ENCODE results near the gene ATOH8. TPM values are rescaled to one million over a fixed set of nuclear protein-coding genes. Genes with fewer than 3 reads are reported as not detected.

The ATOH8 gene
- polyA plus RNA-seq, 2 of the 4 experiments (the other 2 are of a cell fraction), result 1.8 to 20.0 TPM

DNA sequence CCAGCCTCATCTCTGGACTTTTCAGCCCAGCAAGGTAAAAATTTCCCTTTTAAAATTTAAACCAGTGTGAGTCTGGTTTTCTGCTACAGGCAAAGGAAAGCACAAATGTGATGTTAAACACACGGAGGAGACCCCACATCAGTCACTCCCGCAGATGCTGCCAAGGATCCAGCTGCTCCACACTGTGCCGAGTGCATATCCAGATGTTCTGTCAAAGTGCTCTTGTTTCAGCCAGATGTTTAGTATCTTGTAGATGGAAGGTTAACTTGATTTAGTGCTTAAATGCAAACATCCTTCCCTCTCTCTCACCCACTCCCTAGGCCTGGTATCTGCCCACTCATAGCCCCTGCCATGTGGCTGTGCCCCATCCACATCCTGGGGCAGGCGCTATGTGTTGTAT lies 15.8 kb upstream of the ATOH8 start:
- ATAC-seq (no peak), DNase-seq (ENCODE audit: low read depth in 1 of 2, low spot score in 1 of 2) (no peak), FAIRE-seq (no peak)
- CTCF ChIA-PET, result interaction anchor here (0.7 to 63.0 kb wide), 7 partner anchors 9 to 78 kb away, joined by 3 to 1675 read pairs (median 6); partner anchors contain the start of gene ATOH8
- peaks cover 9% of the 10 kb centered on the region for H3K9me3 ChIP-seq
- no peak overlapping the region for H3K4me2 ChIP-seq
- POLR2A ChIA-PET, result no interaction called here
- WGBS (ENCODE audit: missing lambda C conversion rate), result 91% methylated on average over 4 of the region's 4 CpGs
- TF ChIP-seq, protein P1, sequence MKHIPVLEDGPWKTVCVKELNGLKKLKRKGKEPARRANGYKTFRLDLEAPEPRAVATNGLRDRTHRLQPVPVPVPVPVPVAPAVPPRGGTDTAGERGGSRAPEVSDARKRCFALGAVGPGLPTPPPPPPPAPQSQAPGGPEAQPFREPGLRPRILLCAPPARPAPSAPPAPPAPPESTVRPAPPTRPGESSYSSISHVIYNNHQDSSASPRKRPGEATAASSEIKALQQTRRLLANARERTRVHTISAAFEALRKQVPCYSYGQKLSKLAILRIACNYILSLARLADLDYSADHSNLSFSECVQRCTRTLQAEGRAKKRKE (CRISPR knock-in tag; IDR thresholded peaks at IDR 0.05; ENCODE audit: low read depth), result no peak
- TF ChIP-seq ZNF302 (CRISPR knock-in tag; IDR thresholded peaks at IDR 0.05) (no peak), NPAS2 (CRISPR knock-in tag; IDR thresholded peaks at IDR 0.05; ENCODE audit: borderline replicate concordance) (no peak), POLR2A (IDR thresholded peaks at IDR 0.05; ENCODE audit: low read length) (no peak), MAZ (IDR thresholded peaks at IDR 0.05; ENCODE audit: borderline replicate concordance, low read depth, low read length) (no peak), CEBPB (IDR thresholded peaks at IDR 0.05) (no peak), GATA3 (IDR thresholded peaks at IDR 0.05; ENCODE audit: borderline replicate concordance) (no peak), RCOR1 (IDR thresholded peaks at IDR 0.05; ENCODE audit: low read depth, low read length) (no peak), EHF (CRISPR knock-in tag; IDR thresholded peaks at IDR 0.05) (no peak), MYC (IDR thresholded peaks at IDR 0.05; ENCODE audit: borderline replicate concordance, low read length) (no peak), ZSCAN20 (CRISPR knock-in tag; IDR thresholded peaks at IDR 0.05) (no peak), FOXS1 (CRISPR knock-in tag; IDR thresholded peaks at IDR 0.05) (no peak), POLR2AphosphoS2 (conservative IDR thresholded peaks at IDR 0.05; ENCODE audit: low read length) (no peak), CHD4 (IDR thresholded peaks at IDR 0.05; ENCODE audit: borderline replicate concordance) (no peak), HOXB5 (CRISPR knock-in tag; IDR thresholded peaks at IDR 0.05) (no peak), KDM1A (IDR thresholded peaks at IDR 0.05; ENCODE audit: low read depth) (no peak)
- TF ChIP-seq, protein P2, sequence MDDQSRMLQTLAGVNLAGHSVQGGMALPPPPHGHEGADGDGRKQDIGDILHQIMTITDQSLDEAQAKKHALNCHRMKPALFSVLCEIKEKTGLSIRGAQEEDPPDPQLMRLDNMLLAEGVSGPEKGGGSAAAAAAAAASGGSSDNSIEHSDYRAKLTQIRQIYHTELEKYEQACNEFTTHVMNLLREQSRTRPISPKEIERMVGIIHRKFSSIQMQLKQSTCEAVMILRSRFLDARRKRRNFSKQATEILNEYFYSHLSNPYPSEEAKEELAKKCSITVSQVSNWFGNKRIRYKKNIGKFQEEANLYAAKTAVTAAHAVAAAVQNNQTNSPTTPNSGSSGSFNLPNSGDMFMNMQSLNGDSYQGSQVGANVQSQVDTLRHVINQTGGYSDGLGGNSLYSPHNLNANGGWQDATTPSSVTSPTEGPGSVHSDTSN (IDR thresholded peaks at IDR 0.05), result no peak
- TF ChIP-seq, protein P3, sequence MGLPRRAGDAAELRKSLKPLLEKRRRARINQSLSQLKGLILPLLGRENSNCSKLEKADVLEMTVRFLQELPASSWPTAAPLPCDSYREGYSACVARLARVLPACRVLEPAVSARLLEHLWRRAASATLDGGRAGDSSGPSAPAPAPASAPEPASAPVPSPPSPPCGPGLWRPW (IDR thresholded peaks at IDR 0.05), result no peak
- TF ChIP-seq, protein P4, sequence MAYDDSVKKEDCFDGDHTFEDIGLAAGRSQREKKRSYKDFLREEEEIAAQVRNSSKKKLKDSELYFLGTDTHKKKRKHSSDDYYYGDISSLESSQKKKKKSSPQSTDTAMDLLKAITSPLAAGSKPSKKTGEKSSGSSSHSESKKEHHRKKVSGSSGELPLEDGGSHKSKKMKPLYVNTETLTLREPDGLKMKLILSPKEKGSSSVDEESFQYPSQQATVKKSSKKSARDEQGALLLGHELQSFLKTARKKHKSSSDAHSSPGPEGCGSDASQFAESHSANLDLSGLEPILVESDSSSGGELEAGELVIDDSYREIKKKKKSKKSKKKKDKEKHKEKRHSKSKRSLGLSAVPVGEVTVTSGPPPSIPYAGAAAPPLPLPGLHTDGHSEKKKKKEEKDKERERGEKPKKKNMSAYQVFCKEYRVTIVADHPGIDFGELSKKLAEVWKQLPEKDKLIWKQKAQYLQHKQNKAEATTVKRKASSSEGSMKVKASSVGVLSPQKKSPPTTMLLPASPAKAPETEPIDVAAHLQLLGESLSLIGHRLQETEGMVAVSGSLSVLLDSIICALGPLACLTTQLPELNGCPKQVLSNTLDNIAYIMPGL (CRISPR knock-in tag; IDR thresholded peaks at IDR 0.05; ENCODE audit: borderline replicate concordance), result no peak
- peaks cover 44% of the 10 kb centered on the region for H3K4me1 ChIP-seq
- H3K4me3 ChIP-seq, result no peak overlapping the region
- peak overlapping the region; percentile 15 to 93; a peak in 5 of 6 replicates for H3K27ac ChIP-seq

DNA sequence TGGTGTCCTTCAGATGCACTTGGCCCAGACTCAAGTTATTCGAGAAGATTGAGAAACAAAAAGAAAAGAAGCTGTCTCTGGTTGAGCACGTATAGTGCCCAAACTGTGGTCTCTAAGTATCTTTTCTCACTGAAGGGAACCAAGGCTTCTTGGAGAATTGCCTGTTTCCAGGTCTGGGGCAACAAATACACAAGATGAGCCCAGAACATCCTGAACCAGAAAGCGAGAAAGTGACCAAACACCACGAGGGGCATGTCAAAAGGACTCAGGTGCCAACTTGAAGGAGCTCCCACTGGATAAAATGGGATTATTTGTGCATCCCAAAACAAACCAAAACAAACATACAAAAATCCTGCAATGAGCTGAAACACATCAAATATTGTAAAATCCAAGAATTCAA lies 13.6 kb upstream of the ATOH8 start:
- TF ChIP-seq, protein P4 (CRISPR knock-in tag; IDR thresholded peaks at IDR 0.05; ENCODE audit: borderline replicate concordance), result no peak
- TF ChIP-seq, protein P2 (IDR thresholded peaks at IDR 0.05), result no peak
- TF ChIP-seq CEBPB (IDR thresholded peaks at IDR 0.05), result no peak
- TF ChIP-seq, protein P5, sequence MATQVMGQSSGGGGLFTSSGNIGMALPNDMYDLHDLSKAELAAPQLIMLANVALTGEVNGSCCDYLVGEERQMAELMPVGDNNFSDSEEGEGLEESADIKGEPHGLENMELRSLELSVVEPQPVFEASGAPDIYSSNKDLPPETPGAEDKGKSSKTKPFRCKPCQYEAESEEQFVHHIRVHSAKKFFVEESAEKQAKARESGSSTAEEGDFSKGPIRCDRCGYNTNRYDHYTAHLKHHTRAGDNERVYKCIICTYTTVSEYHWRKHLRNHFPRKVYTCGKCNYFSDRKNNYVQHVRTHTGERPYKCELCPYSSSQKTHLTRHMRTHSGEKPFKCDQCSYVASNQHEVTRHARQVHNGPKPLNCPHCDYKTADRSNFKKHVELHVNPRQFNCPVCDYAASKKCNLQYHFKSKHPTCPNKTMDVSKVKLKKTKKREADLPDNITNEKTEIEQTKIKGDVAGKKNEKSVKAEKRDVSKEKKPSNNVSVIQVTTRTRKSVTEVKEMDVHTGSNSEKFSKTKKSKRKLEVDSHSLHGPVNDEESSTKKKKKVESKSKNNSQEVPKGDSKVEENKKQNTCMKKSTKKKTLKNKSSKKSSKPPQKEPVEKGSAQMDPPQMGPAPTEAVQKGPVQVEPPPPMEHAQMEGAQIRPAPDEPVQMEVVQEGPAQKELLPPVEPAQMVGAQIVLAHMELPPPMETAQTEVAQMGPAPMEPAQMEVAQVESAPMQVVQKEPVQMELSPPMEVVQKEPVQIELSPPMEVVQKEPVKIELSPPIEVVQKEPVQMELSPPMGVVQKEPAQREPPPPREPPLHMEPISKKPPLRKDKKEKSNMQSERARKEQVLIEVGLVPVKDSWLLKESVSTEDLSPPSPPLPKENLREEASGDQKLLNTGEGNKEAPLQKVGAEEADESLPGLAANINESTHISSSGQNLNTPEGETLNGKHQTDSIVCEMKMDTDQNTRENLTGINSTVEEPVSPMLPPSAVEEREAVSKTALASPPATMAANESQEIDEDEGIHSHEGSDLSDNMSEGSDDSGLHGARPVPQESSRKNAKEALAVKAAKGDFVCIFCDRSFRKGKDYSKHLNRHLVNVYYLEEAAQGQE (IDR thresholded peaks at IDR 0.05), result no peak
- peaks cover 9% of the 10 kb centered on the region for H3K9me3 ChIP-seq
- H3K4me1 ChIP-seq, result peaks cover 62% of the 10 kb centered on the region
- DNase-seq (ENCODE audit: low read depth in 1 of 2, low spot score in 1 of 2) (no peak), ATAC-seq (no peak), FAIRE-seq (no peak)
- WGBS (ENCODE audit: missing lambda C conversion rate), result 89% methylated on average over 4 of the region's 4 CpGs
- no peak overlapping the region for H3K4me2 ChIP-seq
- CTCF ChIA-PET, result interaction anchor here (0.6 to 63.0 kb wide), 14 partner anchors 11 to 836 kb away, joined by 3 to 1675 read pairs (median 7); partner anchors contain the start of gene ATOH8
- peak overlapping the region; percentile 93 to 97 for H3K27ac ChIP-seq
- no peak overlapping the region for H3K4me3 ChIP-seq
- POLR2A ChIA-PET, result no interaction called here

All from A549 (cell line).